Left lung (tissue), 10 donors: ENCODE data around the gene SLC6A18. TPM values are rescaled to one million over a fixed set of nuclear protein-coding genes. Genes with fewer than 3 reads are reported as not detected.
A peak's percentile ranks its signal among the peaks of the same experiment; 100 is the strongest.

Experiments
- ATAC-seq: fragments of 200-7000 bp; cut with Tn5 transposase; one replicate; pipeline ENCODE4 v1.9.1; 2020; ENCODE audit warnings: moderate library complexity
- DNase-seq, 4 donors: peaks; one replicate each; pipeline ENCODE4 v3.0.0-alpha.2; 2013 to 2020
- H3K27ac ChIP-seq, 2 donors: fragments of 200-600 bp; sonication (generic) in 1 of 2; one replicate each; pipeline versions ENCODE4 v1.5.0 to v1.8.0; 2020 to 2021
- H3K27me3 ChIP-seq, 2 donors: fragments of 200-600 bp; sonication (generic) in 1 of 2; one replicate each; pipeline versions ENCODE4 v1.5.0 to v1.8.0; 2020 to 2021
- H3K36me3 ChIP-seq, 2 donors: fragments of 200-600 bp; sonication (generic) in 1 of 2; one replicate each; pipeline versions ENCODE4 v1.5.0 to v1.8.0; 2020 to 2021
- H3K4me1 ChIP-seq, 2 donors: fragments of 200-600 bp; one replicate each; pipeline ENCODE4 v1.8.0; 2021
- H3K4me3 ChIP-seq, 2 donors: fragments of 200-600 bp; sonication (generic) in 1 of 2; one replicate each; pipeline versions ENCODE4 v1.5.0 to v1.8.0; 2020 to 2021; ENCODE audit warnings: mild to moderate bottlenecking in 1 of 2
- H3K9me3 ChIP-seq, 2 donors: fragments of 200-600 bp; sonication (generic) in 1 of 2; one replicate each; pipeline versions ENCODE4 v1.5.0 to v1.8.0; 2020 to 2021
- CTCF ChIP-seq, 2 donors: fragments of 200-600 bp; sonication (generic) in 1 of 2; IDR thresholded peaks; one replicate each; pipeline versions ENCODE4 v1.5.0 to v1.8.0; 2021; ENCODE audit warnings: antibody characterized with exemption in 2 of 2
- intact Hi-C, 2 donors: fragments of 100-400 bp; cut with DNase I; formaldehyde crosslinking; loops; one replicate each; pipeline versions ENCODE4 v1.11.2 to v1.14.2; 2022
- polyA plus RNA-seq, 6 donors: library from polyadenylated mRNA; unstranded; fragments of 120-200 nt; gene quantifications; one replicate each; pipeline ENCODE4 v1.2.1, GENCODE V29; 2013; ENCODE audit not compliant: insufficient read length in 6 of 6
- total RNA-seq, 2 donors: library from RNA; stranded (reverse); fragmentation: NEBNext Ultra II Directional; extraction: Animal tissue kit (Norgen Biotek cat#: 25700); gene quantifications; one replicate each; pipeline ENCODE4 v1.2.1, GENCODE V29; 2021
- donor health status: DM: no; HTN: yes; CAD: no.
- donor health status: DM: no; HTN: no; CAD: no.

The SLC6A18 gene
- total and polyA plus RNA-seq, 8 donors: 0.18 TPM; not detected in 7

DNA sequence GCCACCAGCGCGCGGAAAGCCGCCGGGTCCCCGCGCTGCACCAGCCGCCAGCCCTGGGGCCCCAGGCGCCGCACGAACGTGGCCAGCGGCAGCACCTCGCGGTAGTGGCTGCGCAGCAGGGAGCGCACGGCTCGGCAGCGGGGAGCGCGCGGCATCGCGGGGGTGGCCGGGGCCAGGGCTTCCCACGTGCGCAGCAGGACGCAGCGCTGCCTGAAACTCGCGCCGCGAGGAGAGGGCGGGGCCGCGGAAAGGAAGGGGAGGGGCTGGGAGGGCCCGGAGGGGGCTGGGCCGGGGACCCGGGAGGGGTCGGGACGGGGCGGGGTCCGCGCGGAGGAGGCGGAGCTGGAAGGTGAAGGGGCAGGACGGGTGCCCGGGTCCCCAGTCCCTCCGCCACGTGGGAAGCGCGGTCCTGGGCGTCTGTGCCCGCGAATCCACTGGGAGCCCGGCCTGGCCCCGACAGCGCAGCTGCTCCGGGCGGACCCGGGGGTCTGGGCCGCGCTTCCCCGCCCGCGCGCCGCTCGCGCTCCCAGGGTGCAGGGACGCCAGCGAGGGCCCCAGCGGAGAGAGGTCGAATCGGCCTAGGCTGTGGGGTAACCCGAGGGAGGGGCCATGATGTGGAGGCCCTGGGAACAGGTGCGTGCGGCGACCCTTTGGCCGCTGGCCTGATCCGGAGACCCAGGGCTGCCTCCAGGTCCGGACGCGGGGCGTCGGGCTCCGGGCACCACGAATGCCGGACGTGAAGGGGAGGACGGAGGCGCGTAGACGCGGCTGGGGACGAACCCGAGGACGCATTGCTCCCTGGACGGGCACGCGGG is 69.9 kb downstream of the SLC6A18 start, which contains the start of gene TERT:
TSS of gene TERT (minus strand) at position 234 of the 815 bp plus-strand sequence. CDS start at position 155, 79 bp downstream.
- ATAC-seq (peak; percentile 67), DNase-seq (peak in 3 of 4 donors; percentile 18 to 76 (median 36))
- intact Hi-C loops: no loop called here
- no peak within 1 kb of the TSS for H3K4me3 ChIP-seq
- peaks cover 0 to 13% of the 10 kb centered on the region in 2 donors for H3K4me1 ChIP-seq
- TF ChIP-seq CTCF (IDR thresholded peaks at IDR 0.05): no peak
- peaks cover 28 to 59% of the 10 kb centered on the region in 2 donors for H3K27me3 ChIP-seq
- no peaks in the 10 kb centered on the region for H3K36me3 ChIP-seq
- H3K9me3 ChIP-seq: no peaks in the 10 kb centered on the region
- no peak within 1 kb of the TSS for H3K27ac ChIP-seq

DNA sequence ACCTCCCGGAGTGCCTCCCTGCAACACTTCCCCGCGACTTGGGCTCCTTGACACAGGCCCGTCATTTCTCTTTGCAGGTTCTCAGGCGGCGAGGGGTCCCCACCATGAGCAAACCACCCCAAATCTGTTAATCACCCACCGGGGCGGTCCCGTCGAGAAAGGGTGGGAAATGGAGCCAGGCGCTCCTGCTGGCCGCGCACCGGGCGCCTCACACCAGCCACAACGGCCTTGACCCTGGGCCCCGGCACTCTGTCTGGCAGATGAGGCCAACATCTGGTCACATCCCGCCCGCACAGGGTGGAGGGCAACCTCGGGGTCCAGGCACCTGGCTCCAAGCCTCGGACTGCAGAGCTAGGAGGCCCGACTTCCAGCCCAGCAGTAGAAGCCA is 70.5 kb downstream of the SLC6A18 start:
- intact Hi-C loops: no loop called here
- Histone ChIP-seq H3K27ac (no peak overlapping the region), H3K4me1 (peaks cover 0 to 13% of the 10 kb centered on the region in 2 donors), H3K36me3 (no peaks in the 10 kb centered on the region), H3K27me3 (peaks cover 28 to 59% of the 10 kb centered on the region in 2 donors), H3K4me3 (no peak overlapping the region), H3K9me3 (no peaks in the 10 kb centered on the region)
- ATAC-seq (no peak), DNase-seq (peak in 2 of 4 donors; percentile 28 to 71)
- TF ChIP-seq CTCF (IDR thresholded peaks at IDR 0.05): no peak

Other genes with a start within 250 kb of the SLC6A18 start
- gene NKD2, start 216.6 kb upstream of the SLC6A18 start, total RNA-seq: 10 to 100 TPM; 31.6 to 61.5 TPM
- 10 to 100 TPM in 2 of 6 donors, 1 to 10 TPM in 4; 6.3 to 13.5 (median 8.1) TPM for gene NKD2, start 216.6 kb upstream of the SLC6A18 start, polyA plus RNA-seq
- 10 to 100 TPM; 39.4 to 45.0 TPM for gene SLC12A7, start 113.3 kb upstream of the SLC6A18 start, total RNA-seq
- 10 to 100 TPM; 28.1 to 40.3 (median 31.3) TPM for gene SLC12A7, start 113.3 kb upstream of the SLC6A18 start, polyA plus RNA-seq
- not detected for gene SLC6A19, start 23.8 kb upstream of the SLC6A18 start, total RNA-seq
- gene SLC6A19, start 23.8 kb upstream of the SLC6A18 start, polyA plus RNA-seq: under 1 TPM; 0.04 to 0.54 (median 0.19) TPM
- under 1 TPM; 0.09 to 0.13 TPM for gene TERT, start 69.7 kb downstream of the SLC6A18 start, total RNA-seq
- gene TERT, start 69.7 kb downstream of the SLC6A18 start, polyA plus RNA-seq: under 1 TPM; 0.10 to 0.35 (median 0.19) TPM
- 100 to 1,000 TPM; 169 to 171 TPM for gene CLPTM1L, start 119.7 kb downstream of the SLC6A18 start, total RNA-seq
- 100 to 1,000 TPM in 2 of 6 donors, 10 to 100 TPM in 4; 90.4 to 110 (median 92.7) TPM for gene CLPTM1L, start 119.7 kb downstream of the SLC6A18 start, polyA plus RNA-seq
- 1 to 10 TPM in 1 of 2 donors, under 1 TPM in 1; 0.10 to 4.3 TPM for gene SLC6A3, start 220.1 kb downstream of the SLC6A18 start, total RNA-seq
- 1 to 10 TPM; 1.3 to 4.5 (median 2.8) TPM for gene SLC6A3, start 220.1 kb downstream of the SLC6A18 start, polyA plus RNA-seq